ENCODE measurements around the gene REXO5.
"Not testable (repeated sequence)": the region's sequence is repeated elsewhere in the genome, so short reads cannot be mapped to it uniquely, and the experiment has no call there.

REXO5 gene

DNA sequence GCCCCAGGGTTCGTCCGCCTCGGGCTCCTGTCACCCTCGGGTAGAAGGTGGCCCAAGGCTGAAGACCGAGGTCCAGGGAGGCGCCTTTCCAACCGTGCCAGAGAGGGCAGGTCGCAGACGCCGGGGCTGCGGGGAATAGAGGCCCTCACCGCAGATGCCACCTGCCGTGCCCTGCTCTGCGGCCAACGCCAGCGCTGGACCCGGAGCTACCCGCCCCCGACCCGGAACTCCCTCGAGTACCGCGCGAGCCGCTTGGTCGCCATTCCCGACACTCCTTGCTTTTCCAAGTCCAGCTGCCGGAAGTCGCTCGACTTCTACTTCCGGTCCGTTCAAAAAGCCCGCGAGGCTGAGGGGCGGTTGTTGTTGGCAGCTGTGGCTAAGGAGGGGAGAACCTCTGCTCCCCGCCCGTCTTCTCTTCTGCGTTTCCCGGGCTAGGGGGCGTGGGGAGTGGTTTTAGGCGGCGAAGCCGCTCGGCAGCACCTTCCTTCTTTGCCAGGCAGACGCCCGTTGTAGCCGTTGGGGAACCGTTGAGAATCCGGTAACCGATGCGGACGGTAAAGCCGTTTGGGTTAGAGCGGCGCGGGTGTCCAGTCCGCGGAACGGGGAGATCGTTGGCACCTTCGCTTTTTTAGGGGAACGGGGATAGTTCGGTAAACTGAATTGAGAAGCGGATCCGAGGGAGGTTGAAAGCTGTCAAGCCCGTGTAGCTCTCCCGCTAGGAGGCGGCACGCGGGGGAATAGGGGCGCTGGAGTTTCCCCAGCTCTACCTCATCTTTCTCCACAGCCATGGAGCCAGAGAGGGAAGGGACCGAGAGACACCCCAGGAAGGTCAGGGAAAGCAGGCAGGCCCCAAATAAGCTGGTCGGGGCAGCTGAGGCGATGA, at the start of gene REXO5, which contains the start of gene ERI2:
TSS of gene REXO5 (plus strand) at position 360 of the 883 bp plus-strand sequence. CDS start at position 787, 427 bp downstream.
TSS of gene ERI2 (minus strand) at position 305 of the 883 bp plus-strand sequence. CDS start at position 263, 42 bp downstream.
- peak; percentile 94 for DNase-seq (ENCODE audit: low spot score)

- no peak for DNase-seq (ENCODE audit: low spot score)
Measured at GRCh38 chr16:20760346-20760745, 46.0 kb upstream of the REXO5 start.

DNA sequence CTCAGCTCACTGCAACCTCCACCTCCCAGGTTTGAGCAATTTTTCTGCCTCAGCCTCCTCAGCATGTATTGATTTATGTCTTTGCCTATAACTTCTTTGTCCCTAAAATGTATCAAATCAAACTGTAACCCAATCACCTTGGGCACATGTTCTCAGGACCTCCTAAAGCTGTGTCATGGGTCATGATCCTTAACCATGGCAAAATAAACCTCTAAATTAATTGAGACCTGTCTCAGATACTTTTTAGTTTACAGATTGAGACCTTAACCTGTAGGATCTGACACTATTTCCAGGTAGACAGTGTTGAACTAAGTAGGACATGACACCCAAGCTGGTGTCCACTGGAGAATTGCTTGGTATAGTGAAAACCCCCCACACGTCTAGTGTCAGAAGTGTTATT, 45.2 kb upstream of the REXO5 start:
- no peak for DNase-seq (ENCODE audit: low spot score)

GRCh38 chr16:20762404-20763123, 43.8 kb upstream of the REXO5 start:
- DNase-seq (ENCODE audit: low spot score): no peak

DNA sequence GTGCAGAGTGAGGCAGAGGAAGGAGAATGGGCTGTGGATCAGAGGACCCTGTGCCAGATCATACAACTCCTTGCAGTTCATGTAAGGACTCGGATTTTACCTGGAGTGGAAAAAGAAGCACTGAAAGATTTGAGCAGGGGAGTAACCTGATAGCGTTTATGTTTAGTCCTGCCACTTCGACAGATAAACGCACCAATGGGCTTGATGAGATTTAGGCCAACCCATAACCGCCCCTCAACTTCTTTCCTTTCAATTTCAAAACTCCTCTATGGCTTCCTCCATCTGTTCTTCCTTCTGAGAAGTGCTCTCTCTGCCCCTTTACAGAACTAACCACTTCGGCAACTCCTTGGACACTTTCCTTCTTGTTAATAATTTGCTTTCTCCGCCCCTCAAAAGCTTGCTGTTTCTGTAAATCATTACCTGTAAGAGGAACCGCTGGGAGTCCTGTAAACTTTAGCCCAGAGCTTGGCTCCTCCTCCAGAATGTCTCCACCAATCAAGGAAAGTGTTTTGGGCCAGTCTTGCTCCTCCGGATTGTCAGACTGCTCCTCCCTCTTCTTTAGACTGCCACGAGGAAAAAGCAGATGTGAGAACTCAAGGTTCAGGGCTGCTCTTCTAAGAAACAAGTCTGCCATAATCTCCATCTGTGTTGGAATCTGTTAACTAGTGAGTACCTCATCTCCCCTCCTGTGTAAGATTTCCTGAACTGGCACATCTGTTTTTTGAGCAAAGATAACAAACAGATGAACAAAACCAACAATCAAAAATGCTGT, 42.7 kb upstream of the REXO5 start, which contains the start of gene ACSM3:
TSS of gene ACSM3 (plus strand) at position 554 of the 772 bp plus-strand sequence. CDS start 6,021 bp downstream, outside the sequence.
- peak; percentile 63 for DNase-seq (ENCODE audit: low spot score)

GRCh38 chr16:20764448-20764847, 41.9 kb upstream of the REXO5 start:
- not testable (repeated sequence) for DNase-seq (ENCODE audit: low spot score)

GRCh38 chr16:20765732-20766131, 40.6 kb upstream of the REXO5 start:
- no peak for DNase-seq (ENCODE audit: low spot score)

DNA sequence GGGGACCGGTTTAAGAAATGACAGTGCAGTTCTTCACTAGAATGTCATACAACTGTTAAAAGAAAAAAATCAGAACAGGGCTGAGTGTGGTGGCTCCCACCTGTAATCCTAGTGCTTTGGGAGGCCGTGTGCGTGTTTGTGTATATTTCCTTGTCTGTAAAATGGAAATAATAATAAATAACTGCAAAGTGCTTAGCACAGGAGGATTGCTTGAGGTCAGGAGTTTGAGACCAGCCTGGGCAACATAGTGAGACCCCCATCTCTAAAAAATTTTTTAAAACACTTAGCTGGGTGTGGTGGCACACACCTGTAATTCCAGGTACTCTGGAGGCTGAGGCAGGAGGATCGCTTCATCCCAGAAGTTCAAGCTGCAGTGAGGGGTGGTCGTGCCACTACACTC, 40.0 kb upstream of the REXO5 start:
- DNase-seq (ENCODE audit: low spot score): no peak

- DNase-seq (ENCODE audit: low spot score): no peak
Measured at GRCh38 chr16:20767577-20767976, 38.8 kb upstream of the REXO5 start.

- DNase-seq (ENCODE audit: low spot score): peak; percentile 18
Measured at GRCh38 chr16:20768121-20768520, 38.2 kb upstream of the REXO5 start.

GRCh38 chr16:20768818-20769217, 37.5 kb upstream of the REXO5 start:
- no peak for DNase-seq (ENCODE audit: low spot score)

DNA sequence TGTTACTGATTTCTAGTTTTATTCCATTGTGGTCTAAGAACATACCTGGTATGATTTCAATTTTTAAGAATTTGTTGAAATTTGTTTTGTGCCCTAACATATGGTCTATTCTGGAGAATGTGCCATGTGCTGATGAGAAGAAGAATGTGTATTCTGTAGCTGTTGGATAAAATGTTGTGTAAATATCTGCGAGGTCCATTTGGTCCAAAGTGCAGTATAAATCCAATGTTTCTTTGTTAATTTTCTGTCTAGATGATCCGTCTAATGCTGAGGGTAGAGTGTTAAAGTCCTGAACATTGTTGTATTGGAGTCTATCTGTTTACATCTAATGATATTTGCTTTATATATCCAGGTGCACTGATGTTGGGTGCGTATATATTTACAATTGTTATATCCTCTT, 32.6 kb upstream of the REXO5 start:
- no peak for DNase-seq (ENCODE audit: low spot score)

GRCh38 chr16:20774703-20775362, 31.5 kb upstream of the REXO5 start:
- DNase-seq (ENCODE audit: low spot score): peak; percentile 69

DNA sequence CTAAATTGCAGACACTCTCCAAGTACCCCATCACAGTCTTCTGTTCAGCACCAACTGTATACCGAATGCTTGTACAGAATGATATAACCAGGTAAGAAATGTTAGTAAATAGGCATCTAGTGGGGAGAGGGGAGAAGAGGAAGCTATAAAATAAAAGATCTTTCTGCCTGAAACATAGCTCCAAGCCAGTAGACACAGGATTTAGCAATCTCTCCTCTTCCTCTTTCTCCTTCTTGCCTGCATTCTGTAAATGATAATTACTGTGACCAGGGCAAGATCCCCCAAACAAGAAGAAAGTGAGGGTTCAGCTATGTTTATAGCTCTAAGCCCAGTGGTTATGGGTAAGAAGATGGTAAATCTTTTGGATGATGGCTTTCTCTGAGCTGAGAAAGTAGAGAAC, 24.6 kb upstream of the REXO5 start:
- no peak for DNase-seq (ENCODE audit: low spot score)

DNA sequence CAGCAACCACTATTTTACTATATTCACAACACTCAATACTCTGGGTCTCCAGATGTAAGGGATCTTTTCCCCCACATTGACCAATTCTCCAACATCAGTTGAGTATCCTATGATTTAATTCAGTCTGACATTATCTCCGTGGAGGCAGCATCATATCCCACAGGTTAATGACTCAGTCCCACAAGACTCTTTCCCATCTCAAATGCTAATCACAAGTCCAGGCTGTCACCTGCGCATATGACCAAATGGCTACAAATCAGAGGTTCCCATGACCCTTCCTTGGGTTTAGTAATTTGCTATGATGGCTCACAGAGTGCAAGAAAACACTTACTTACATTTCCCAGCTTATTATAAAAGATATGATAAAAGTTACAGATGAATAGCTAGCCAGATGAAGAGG, 23.9 kb upstream of the REXO5 start:
- DNase-seq (ENCODE audit: low spot score): no peak

DNA sequence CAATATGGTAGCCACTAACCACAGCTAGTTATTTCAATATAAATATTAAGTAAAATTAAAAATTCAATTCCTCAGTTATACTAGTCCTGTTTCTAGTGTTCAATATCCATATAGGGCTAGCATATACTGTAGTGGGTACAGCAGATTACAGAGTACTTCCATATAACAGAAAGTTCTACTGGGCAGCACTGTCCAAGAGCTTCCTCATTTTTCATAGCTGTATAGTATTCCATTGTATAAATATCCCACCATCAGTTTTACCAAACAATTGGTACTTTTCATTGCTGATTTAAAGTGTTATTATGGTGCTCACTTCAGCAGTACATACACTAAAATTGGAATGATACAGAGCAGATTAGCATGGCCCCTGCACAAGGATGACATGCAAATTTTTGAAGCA, 22.1 kb upstream of the REXO5 start:
- no peak for DNase-seq (ENCODE audit: low spot score)

GRCh38 chr16:20789130-20789529, 17.2 kb upstream of the REXO5 start:
- no peak for DNase-seq (ENCODE audit: low spot score)

- DNase-seq (ENCODE audit: low spot score): no peak
Measured at GRCh38 chr16:20791923-20792612, 14.3 kb upstream of the REXO5 start.

- DNase-seq (ENCODE audit: low spot score): no peak
Measured at GRCh38 chr16:20798364-20798763, 8.0 kb upstream of the REXO5 start.

GRCh38 chr16:20799599-20799998, 6.7 kb upstream of the REXO5 start:
- peak; percentile 74 for DNase-seq (ENCODE audit: low spot score)

DNA sequence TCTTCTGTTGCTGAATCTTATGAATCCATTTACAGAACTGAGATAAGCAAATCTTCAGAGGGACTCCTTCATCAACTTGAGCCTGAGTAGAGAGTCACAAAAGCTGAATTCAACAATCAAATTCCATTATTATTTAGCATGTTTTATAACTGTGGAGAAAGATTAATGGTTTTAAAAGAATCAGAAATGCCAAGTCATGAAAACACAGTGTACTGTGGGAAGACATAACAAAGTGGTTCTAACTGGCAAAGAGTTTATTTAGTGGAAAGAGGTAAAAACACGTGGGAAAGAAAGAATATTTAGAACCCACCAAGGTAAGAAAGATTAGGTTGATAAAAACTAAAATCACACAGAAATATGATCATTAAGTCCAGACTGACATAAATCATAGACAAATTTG, 5.0 kb upstream of the REXO5 start:
- DNase-seq (ENCODE audit: low spot score): no peak
